ENCODE results near the gene TMPRSS9. TPM values are rescaled to one million over a fixed set of nuclear protein-coding genes. Genes with fewer than 3 reads are reported as not detected.

Gene TMPRSS9
- total RNA-seq, 1 experiment from 2014 or later: not detected

- H3K4me3 ChIP-seq (ENCODE audit: low read length): no peak overlapping the region
- H3K4me1 ChIP-seq (ENCODE audit: low read length): peaks cover 4% of the 10 kb centered on the region; the same call in 1 of the 2 replicates
Observed at GRCh38 chr19:2381148-2381820, 21.2 kb downstream of the TMPRSS9 start.

GRCh38 chr19:2382530-2383222 lies 22.6 kb downstream of the TMPRSS9 start:
- H4K20me1 ChIP-seq (ENCODE audit: insufficient read depth, low read depth, low read length): no peaks in the 10 kb centered on the region
- H3K9me2 ChIP-seq (replicated peaks; ENCODE audit: insufficient read depth, low read length): no peaks in the 10 kb centered on the region
- DNase-seq: no peak
- H3K27me3 ChIP-seq (ENCODE audit: low read length): no peaks in the 10 kb centered on the region
- no peak overlapping the region for H3K9ac ChIP-seq (ENCODE audit: low read length)
- H3K4me1 ChIP-seq (ENCODE audit: low read length): peaks cover 4% of the 10 kb centered on the region; the same call in 1 of the 2 replicates
- no peaks in the 10 kb centered on the region; the same call in 1 of the 2 replicates for H3K9me3 ChIP-seq (ENCODE audit: low read length)
- H2AFZ ChIP-seq (ENCODE audit: low read length): no peak overlapping the region
- H3K4me2 ChIP-seq (ENCODE audit: low read depth, low read length, poor library complexity, severe bottlenecking): no peak overlapping the region
- no peak overlapping the region for H3K27ac ChIP-seq (ENCODE audit: low read length)
- no peak overlapping the region for H3K4me3 ChIP-seq (ENCODE audit: low read length)
- no peaks in the 10 kb centered on the region for H3K79me2 ChIP-seq (ENCODE audit: low read length)
- no peaks in the 10 kb centered on the region for H3K36me3 ChIP-seq (ENCODE audit: insufficient read depth, low read length)

More at GRCh38 chr19:2381148-2381820, 21.2 kb downstream of the TMPRSS9 start:
- H3K9me3 ChIP-seq (ENCODE audit: low read length): no peaks in the 10 kb centered on the region; the same call in 1 of the 2 replicates
- H2AFZ ChIP-seq (ENCODE audit: low read length): no peak overlapping the region
- H3K9ac ChIP-seq (ENCODE audit: low read length): no peak overlapping the region
- no peak for DNase-seq
- no peaks in the 10 kb centered on the region for H3K9me2 ChIP-seq (replicated peaks; ENCODE audit: insufficient read depth, low read length)
- no peaks in the 10 kb centered on the region for H3K36me3 ChIP-seq (ENCODE audit: insufficient read depth, low read length)
- H3K27ac ChIP-seq (ENCODE audit: low read length): no peak overlapping the region
- no peak overlapping the region for H3K4me2 ChIP-seq (ENCODE audit: low read depth, low read length, poor library complexity, severe bottlenecking)
- no peaks in the 10 kb centered on the region for H3K27me3 ChIP-seq (ENCODE audit: low read length)
- H3K79me2 ChIP-seq (ENCODE audit: low read length): no peaks in the 10 kb centered on the region
- H4K20me1 ChIP-seq (ENCODE audit: insufficient read depth, low read depth, low read length): no peaks in the 10 kb centered on the region

- no peak overlapping the region for H3K4me2 ChIP-seq (ENCODE audit: low read depth, low read length, poor library complexity, severe bottlenecking)
- no peak for DNase-seq
- H3K9me3 ChIP-seq (ENCODE audit: low read length): no peaks in the 10 kb centered on the region
- H4K20me1 ChIP-seq (ENCODE audit: insufficient read depth, low read depth, low read length): no peaks in the 10 kb centered on the region
- no peak overlapping the region for H3K4me3 ChIP-seq (ENCODE audit: low read length)
- no peaks in the 10 kb centered on the region for H3K27me3 ChIP-seq (ENCODE audit: low read length)
- no peaks in the 10 kb centered on the region for H3K79me2 ChIP-seq (ENCODE audit: low read length)
- H3K36me3 ChIP-seq (ENCODE audit: insufficient read depth, low read length): no peaks in the 10 kb centered on the region
- no peak overlapping the region for H3K27ac ChIP-seq (ENCODE audit: low read length)
- no peak overlapping the region for H2AFZ ChIP-seq (ENCODE audit: low read length)
- H3K4me1 ChIP-seq (ENCODE audit: low read length): peaks cover 4% of the 10 kb centered on the region; the same call in 1 of the 2 replicates
- H3K9me2 ChIP-seq (replicated peaks; ENCODE audit: insufficient read depth, low read length): no peaks in the 10 kb centered on the region
- H3K9ac ChIP-seq (ENCODE audit: low read length): no peak overlapping the region
Observed at GRCh38 chr19:2385053-2385721, 25.1 kb downstream of the TMPRSS9 start.

GRCh38 chr19:2387367-2388288 lies 27.6 kb downstream of the TMPRSS9 start:
- H3K4me2 ChIP-seq (ENCODE audit: low read depth, low read length, poor library complexity, severe bottlenecking): no peak overlapping the region
- no peak overlapping the region for H3K9ac ChIP-seq (ENCODE audit: low read length)
- no peak overlapping the region for H2AFZ ChIP-seq (ENCODE audit: low read length)
- H3K9me3 ChIP-seq (ENCODE audit: low read length): no peaks in the 10 kb centered on the region
- no peak overlapping the region for H3K4me3 ChIP-seq (ENCODE audit: low read length)
- H3K79me2 ChIP-seq (ENCODE audit: low read length): no peaks in the 10 kb centered on the region
- H3K36me3 ChIP-seq (ENCODE audit: insufficient read depth, low read length): no peaks in the 10 kb centered on the region
- H3K27me3 ChIP-seq (ENCODE audit: low read length): no peaks in the 10 kb centered on the region
- no peaks in the 10 kb centered on the region for H3K9me2 ChIP-seq (replicated peaks; ENCODE audit: insufficient read depth, low read length)
- H3K27ac ChIP-seq (ENCODE audit: low read length): no peak overlapping the region
- no peaks in the 10 kb centered on the region for H4K20me1 ChIP-seq (ENCODE audit: insufficient read depth, low read depth, low read length)
- H3K4me1 ChIP-seq (ENCODE audit: low read length): peaks cover 6% of the 10 kb centered on the region; the same call in 1 of the 2 replicates
- no peak for DNase-seq

- H3K4me2 ChIP-seq (ENCODE audit: low read depth, low read length, poor library complexity, severe bottlenecking): no peak overlapping the region
- H2AFZ ChIP-seq (ENCODE audit: low read length): no peak overlapping the region
- H3K9ac ChIP-seq (ENCODE audit: low read length): no peak overlapping the region
- no peaks in the 10 kb centered on the region for H3K9me3 ChIP-seq (ENCODE audit: low read length)
- H3K27ac ChIP-seq (ENCODE audit: low read length): no peak overlapping the region
- H4K20me1 ChIP-seq (ENCODE audit: insufficient read depth, low read depth, low read length): no peaks in the 10 kb centered on the region
- H3K4me1 ChIP-seq (ENCODE audit: low read length): peaks cover 5% of the 10 kb centered on the region
- H3K36me3 ChIP-seq (ENCODE audit: insufficient read depth, low read length): no peaks in the 10 kb centered on the region
- no peak for DNase-seq
- H3K79me2 ChIP-seq (ENCODE audit: low read length): no peaks in the 10 kb centered on the region
- H3K4me3 ChIP-seq (ENCODE audit: low read length): no peak overlapping the region
- no peaks in the 10 kb centered on the region for H3K27me3 ChIP-seq (ENCODE audit: low read length)
- H3K9me2 ChIP-seq (replicated peaks; ENCODE audit: insufficient read depth, low read length): no peaks in the 10 kb centered on the region
Observed at GRCh38 chr19:2389594-2389993, 29.5 kb downstream of the TMPRSS9 start.

- no peaks in the 10 kb centered on the region for H3K9me2 ChIP-seq (replicated peaks; ENCODE audit: insufficient read depth, low read length)
- no peaks in the 10 kb centered on the region for H3K36me3 ChIP-seq (ENCODE audit: insufficient read depth, low read length)
- H3K4me2 ChIP-seq (ENCODE audit: low read depth, low read length, poor library complexity, severe bottlenecking): no peak overlapping the region
- no peaks in the 10 kb centered on the region for H3K9me3 ChIP-seq (ENCODE audit: low read length)
- no peak overlapping the region for H3K9ac ChIP-seq (ENCODE audit: low read length)
- H3K27ac ChIP-seq (ENCODE audit: low read length): no peak overlapping the region
- no peak overlapping the region for H3K4me3 ChIP-seq (ENCODE audit: low read length)
- peak; percentile 88 for DNase-seq
- H2AFZ ChIP-seq (ENCODE audit: low read length): no peak overlapping the region
- peaks cover 8% of the 10 kb centered on the region for H3K4me1 ChIP-seq (ENCODE audit: low read length)
- H3K27me3 ChIP-seq (ENCODE audit: low read length): no peaks in the 10 kb centered on the region
- H4K20me1 ChIP-seq (ENCODE audit: insufficient read depth, low read depth, low read length): no peaks in the 10 kb centered on the region
- no peaks in the 10 kb centered on the region for H3K79me2 ChIP-seq (ENCODE audit: low read length)
Observed at GRCh38 chr19:2391118-2391725, 31.2 kb downstream of the TMPRSS9 start.

- H3K9me3 ChIP-seq (ENCODE audit: low read length): no peaks in the 10 kb centered on the region
- no peaks in the 10 kb centered on the region for H3K9me2 ChIP-seq (replicated peaks; ENCODE audit: insufficient read depth, low read length)
- no peak overlapping the region for H3K4me2 ChIP-seq (ENCODE audit: low read depth, low read length, poor library complexity, severe bottlenecking)
- no peak overlapping the region for H2AFZ ChIP-seq (ENCODE audit: low read length)
- H3K36me3 ChIP-seq (ENCODE audit: insufficient read depth, low read length): no peaks in the 10 kb centered on the region
- H3K4me3 ChIP-seq (ENCODE audit: low read length): no peak overlapping the region
- no peaks in the 10 kb centered on the region for H4K20me1 ChIP-seq (ENCODE audit: insufficient read depth, low read depth, low read length)
- peaks cover 8% of the 10 kb centered on the region for H3K4me1 ChIP-seq (ENCODE audit: low read length)
- no peak overlapping the region for H3K9ac ChIP-seq (ENCODE audit: low read length)
- H3K27ac ChIP-seq (ENCODE audit: low read length): no peak overlapping the region
- H3K79me2 ChIP-seq (ENCODE audit: low read length): no peaks in the 10 kb centered on the region
- H3K27me3 ChIP-seq (ENCODE audit: low read length): no peaks in the 10 kb centered on the region
- DNase-seq: no peak
Observed at GRCh38 chr19:2392366-2392765, 32.3 kb downstream of the TMPRSS9 start.

All from Karpas-422 (cell line).